HG03097 (cell line): Measurements from ENCODE around the gene ROR1.

Experiments
- ATAC-seq: cut with Tn5 transposase; IDR thresholded peaks from one replicate; pipeline ENCODE4 v1.9.1; 2021; ENCODE audit not compliant: unreplicated experiment, low FRiP score

ROR1 gene

GRCh38 chr1:64041371-64042131 is 267.7 kb downstream of the ROR1 start:
- ATAC-seq = no peak

GRCh38 chr1:64042331-64043100 is 268.7 kb downstream of the ROR1 start:
- no peak for ATAC-seq

GRCh38 chr1:64043288-64043687 is 269.5 kb downstream of the ROR1 start:
- no peak for ATAC-seq

GRCh38 chr1:64043976-64044375 is 270.2 kb downstream of the ROR1 start:
- no peak for ATAC-seq

GRCh38 chr1:64046243-64046642 is 272.4 kb downstream of the ROR1 start:
- ATAC-seq = no peak

- no peak for ATAC-seq
Observed at GRCh38 chr1:64046891-64047290, 273.1 kb downstream of the ROR1 start.

- ATAC-seq = no peak
Observed at GRCh38 chr1:64047549-64047996, 273.8 kb downstream of the ROR1 start.

GRCh38 chr1:64049900-64050540 is 276.2 kb downstream of the ROR1 start:
- no peak for ATAC-seq

- no peak for ATAC-seq
Observed at GRCh38 chr1:64050601-64051000, 276.8 kb downstream of the ROR1 start.

- no peak for ATAC-seq
Observed at GRCh38 chr1:64051796-64052195, 278.0 kb downstream of the ROR1 start.

GRCh38 chr1:64052777-64053176 is 279.0 kb downstream of the ROR1 start:
- no peak for ATAC-seq

GRCh38 chr1:64055310-64055709 is 281.5 kb downstream of the ROR1 start:
- no peak for ATAC-seq

- no peak for ATAC-seq
Observed at GRCh38 chr1:64059556-64059955, 285.7 kb downstream of the ROR1 start.

- no peak for ATAC-seq
Observed at GRCh38 chr1:64060611-64061302, 286.9 kb downstream of the ROR1 start.

- ATAC-seq = no peak
Observed at GRCh38 chr1:64061430-64062104, 287.8 kb downstream of the ROR1 start.

GRCh38 chr1:64062529-64062928 is 288.7 kb downstream of the ROR1 start:
- no peak for ATAC-seq

- no peak for ATAC-seq
Observed at GRCh38 chr1:64062941-64063581, 289.2 kb downstream of the ROR1 start.

- ATAC-seq = no peak
Observed at GRCh38 chr1:64065571-64065970, 291.8 kb downstream of the ROR1 start.

- no peak for ATAC-seq
Observed at GRCh38 chr1:64072089-64072793, 298.4 kb downstream of the ROR1 start.
